ENCODE results near the gene SEMA6C.

DNA sequence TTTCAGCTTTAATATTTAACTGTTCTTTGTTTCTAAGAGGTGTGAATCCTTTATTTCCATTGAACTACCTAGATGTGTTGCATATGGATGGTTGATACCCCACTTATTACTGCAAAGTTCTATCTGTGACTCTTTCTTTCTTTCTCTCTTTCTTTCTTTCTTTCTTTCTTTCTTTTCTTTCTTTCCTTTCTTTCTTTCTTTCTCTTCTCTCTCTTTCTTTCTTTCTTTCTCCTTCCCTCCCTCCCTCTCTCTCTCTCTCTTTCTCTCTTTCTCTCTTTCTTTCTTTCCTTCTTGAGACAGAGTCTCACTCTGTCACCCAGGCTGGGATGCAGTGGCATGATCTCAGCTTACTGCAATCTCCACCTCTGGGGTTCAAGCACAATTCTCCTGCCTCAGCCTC, 41.8 kb downstream of the SEMA6C start:
- no peak for TF ChIP-seq CTCF (IDR thresholded peaks at IDR 0.05)
- no peak for TF ChIP-seq POLR2A (IDR thresholded peaks at IDR 0.05)
